HuH-7 (cell line): Measurements from ENCODE around the gene ARHGEF4.

Source experiments
- DNase-seq: peaks from one replicate; pipeline ENCODE4 v3.0.0; 2011; ENCODE audit warnings: low spot score

Gene ARHGEF4

GRCh38 chr2:130918393-130918792 lies 81.7 kb downstream of the ARHGEF4 start:
- no peak for DNase-seq

- peak; percentile 93 for DNase-seq
Measured at GRCh38 chr2:130920415-130921163, 83.9 kb downstream of the ARHGEF4 start.

GRCh38 chr2:130921164-130921476 lies 84.4 kb downstream of the ARHGEF4 start:
- DNase-seq: no peak

- no peak for DNase-seq
Measured at GRCh38 chr2:130922417-130922816, 85.7 kb downstream of the ARHGEF4 start.

- no peak for DNase-seq
Measured at GRCh38 chr2:130928385-130928784, 91.7 kb downstream of the ARHGEF4 start.

GRCh38 chr2:130930740-130931659 lies 94.3 kb downstream of the ARHGEF4 start:
- DNase-seq: no peak

- DNase-seq: no peak
Measured at GRCh38 chr2:130933501-130933900, 96.8 kb downstream of the ARHGEF4 start.

- DNase-seq: no peak
Measured at GRCh38 chr2:130936451-130936850, 99.7 kb downstream of the ARHGEF4 start.

GRCh38 chr2:130947967-130948366 lies 111.3 kb downstream of the ARHGEF4 start:
- no peak for DNase-seq

GRCh38 chr2:130949954-130950353 lies 113.2 kb downstream of the ARHGEF4 start:
- DNase-seq: no peak

GRCh38 chr2:130951018-130951417 lies 114.3 kb downstream of the ARHGEF4 start:
- DNase-seq: no peak

GRCh38 chr2:130954873-130955272 lies 118.2 kb downstream of the ARHGEF4 start:
- DNase-seq: no peak

- DNase-seq: no peak
Measured at GRCh38 chr2:130957915-130958314, 121.2 kb downstream of the ARHGEF4 start.

GRCh38 chr2:130963196-130963848 lies 126.6 kb downstream of the ARHGEF4 start:
- no peak for DNase-seq

GRCh38 chr2:130963849-130964793 lies 127.4 kb downstream of the ARHGEF4 start:
- DNase-seq: peak; percentile 33

GRCh38 chr2:130964931-130965330 lies 128.2 kb downstream of the ARHGEF4 start:
- DNase-seq: no peak

- DNase-seq: no peak
Measured at GRCh38 chr2:130966149-130966774, 129.5 kb downstream of the ARHGEF4 start.

- DNase-seq: no peak
Measured at GRCh38 chr2:130966775-130967490, 130.2 kb downstream of the ARHGEF4 start.

GRCh38 chr2:130972410-130972809 lies 135.7 kb downstream of the ARHGEF4 start:
- DNase-seq: no peak

GRCh38 chr2:130975729-130976128 lies 139.0 kb downstream of the ARHGEF4 start:
- no peak for DNase-seq
